ENCODE measurements around the gene C19orf73. TPM values are rescaled to one million over a fixed set of nuclear protein-coding genes. Genes with fewer than 3 reads are reported as not detected.

The C19orf73 gene
- total RNA-seq, 1 experiment from 2014 or later = 2.2 TPM

DNA sequence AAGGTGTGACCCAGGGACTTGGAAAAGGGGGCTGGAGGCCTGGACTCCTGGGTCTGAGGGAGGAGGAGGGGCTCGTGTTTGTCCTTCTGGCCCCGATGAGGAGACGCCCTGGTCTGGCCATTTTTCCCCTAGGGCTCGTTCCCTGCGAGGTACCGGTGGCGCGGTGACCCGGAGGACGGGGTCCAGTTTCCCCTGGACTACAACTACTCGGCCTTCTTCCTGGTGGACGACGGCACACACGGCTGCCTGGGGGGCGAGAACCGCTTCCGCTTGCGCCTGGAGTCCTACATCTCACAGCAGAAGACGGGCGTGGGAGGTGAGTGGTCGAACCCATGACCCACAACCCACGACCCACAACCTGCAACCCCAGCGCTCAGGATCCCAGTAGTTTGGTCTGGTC is 49.5 kb upstream of the C19orf73 start:
- Histone ChIP-seq H3K79me2 (ENCODE audit: insufficient read depth, low read length) (no peaks in the 10 kb centered on the region), H3K27me3 (ENCODE audit: insufficient read depth, low read length) (no peaks in the 10 kb centered on the region), H3K9me3 (ENCODE audit: control insufficient read depth in 1 of 2, insufficient read depth in 1 of 2, low read depth in 1 of 2, low read length in 2 of 2) (no peaks in the 10 kb centered on the region), H3K4me3 (replicated peaks in 1 of 2; ENCODE audit: low read depth in 1 of 2, low read length in 2 of 2) (no peak overlapping the region), H3K9ac (ENCODE audit: low read length) (no peak overlapping the region), H3K27ac (ENCODE audit: low read depth, low read length) (no peak overlapping the region), H3K4me1 (ENCODE audit: control insufficient read depth in 1 of 2, insufficient read depth in 2 of 2, low read length in 2 of 2) (no peaks in the 10 kb centered on the region; a peak in 1 of 4 replicates), H4K20me1 (ENCODE audit: insufficient read depth) (no peaks in the 10 kb centered on the region), H3K36me3 (ENCODE audit: control insufficient read depth in 1 of 2, insufficient read depth in 2 of 2, low read length in 2 of 2) (peaks cover 7 to 14% of the 10 kb centered on the region in 2 experiments), H2AFZ (ENCODE audit: low read depth, low read length, poor library complexity, severe bottlenecking) (no peak overlapping the region), H3K9me2 (ENCODE audit: insufficient read depth) (no peaks in the 10 kb centered on the region), H3K4me2 (ENCODE audit: low read length) (no peak overlapping the region)
- ChIA-PET RAD21 (ENCODE audit: low non-redundant PET in 1 of 2, low total read pairs in 2 of 2, uncharacterized antibody in 2 of 2, unreplicated experiment in 2 of 2) (no interaction called here), POLR2A (no interaction called here), CTCF (no interaction called here)
- ATAC-seq (no peak), DNase-seq (ENCODE audit: low read depth, low spot score) (no peak)
- no TSS peak for BruUV-seq (replicated peaks)
- intact Hi-C loops (cut with micrococcal nuclease) = no loop called here
- TF ChIP-seq EZH2 (IDR thresholded peaks at IDR 0.05) (no peak), EZH2phosphoT487 (IDR thresholded peaks at IDR 0.05; ENCODE audit: borderline replicate concordance) (no peak), POLR2AphosphoS5 (IDR thresholded peaks at IDR 0.05; ENCODE audit: low read depth, low read length) (no peak), JUND (IDR thresholded peaks at IDR 0.05) (no peak), FOSL1 (IDR thresholded peaks at IDR 0.05; ENCODE audit: low read depth) (no peak), ELF1 (IDR thresholded peaks at IDR 0.05; ENCODE audit: borderline replicate concordance, low read depth) (no peak), CBX3 (IDR thresholded peaks at IDR 0.05; ENCODE audit: low read depth) (no peak), POLR2A (IDR thresholded peaks at IDR 0.05; ENCODE audit: borderline replicate concordance, extremely low read depth, insufficient read depth, insufficient read length) (no peak), CEBPB (IDR thresholded peaks at IDR 0.05; ENCODE audit: low read depth) (no peak), TCF7L2 (IDR thresholded peaks at IDR 0.05; ENCODE audit: borderline replicate concordance, extremely low read depth, insufficient read depth, insufficient read length) (no peak), RAD21 (IDR thresholded peaks at IDR 0.05; ENCODE audit: low read depth) (no peak), SRF (IDR thresholded peaks at IDR 0.05; ENCODE audit: low read depth) (no peak), SIN3A (IDR thresholded peaks at IDR 0.05; ENCODE audit: low read depth) (no peak), YY1 (IDR thresholded peaks at IDR 0.05; ENCODE audit: extremely low read depth, insufficient replicate concordance, low read depth, low read length) (no peak), EGR1 (IDR thresholded peaks at IDR 0.05; ENCODE audit: low read depth) (no peak)
- TF ChIP-seq, protein P1, sequence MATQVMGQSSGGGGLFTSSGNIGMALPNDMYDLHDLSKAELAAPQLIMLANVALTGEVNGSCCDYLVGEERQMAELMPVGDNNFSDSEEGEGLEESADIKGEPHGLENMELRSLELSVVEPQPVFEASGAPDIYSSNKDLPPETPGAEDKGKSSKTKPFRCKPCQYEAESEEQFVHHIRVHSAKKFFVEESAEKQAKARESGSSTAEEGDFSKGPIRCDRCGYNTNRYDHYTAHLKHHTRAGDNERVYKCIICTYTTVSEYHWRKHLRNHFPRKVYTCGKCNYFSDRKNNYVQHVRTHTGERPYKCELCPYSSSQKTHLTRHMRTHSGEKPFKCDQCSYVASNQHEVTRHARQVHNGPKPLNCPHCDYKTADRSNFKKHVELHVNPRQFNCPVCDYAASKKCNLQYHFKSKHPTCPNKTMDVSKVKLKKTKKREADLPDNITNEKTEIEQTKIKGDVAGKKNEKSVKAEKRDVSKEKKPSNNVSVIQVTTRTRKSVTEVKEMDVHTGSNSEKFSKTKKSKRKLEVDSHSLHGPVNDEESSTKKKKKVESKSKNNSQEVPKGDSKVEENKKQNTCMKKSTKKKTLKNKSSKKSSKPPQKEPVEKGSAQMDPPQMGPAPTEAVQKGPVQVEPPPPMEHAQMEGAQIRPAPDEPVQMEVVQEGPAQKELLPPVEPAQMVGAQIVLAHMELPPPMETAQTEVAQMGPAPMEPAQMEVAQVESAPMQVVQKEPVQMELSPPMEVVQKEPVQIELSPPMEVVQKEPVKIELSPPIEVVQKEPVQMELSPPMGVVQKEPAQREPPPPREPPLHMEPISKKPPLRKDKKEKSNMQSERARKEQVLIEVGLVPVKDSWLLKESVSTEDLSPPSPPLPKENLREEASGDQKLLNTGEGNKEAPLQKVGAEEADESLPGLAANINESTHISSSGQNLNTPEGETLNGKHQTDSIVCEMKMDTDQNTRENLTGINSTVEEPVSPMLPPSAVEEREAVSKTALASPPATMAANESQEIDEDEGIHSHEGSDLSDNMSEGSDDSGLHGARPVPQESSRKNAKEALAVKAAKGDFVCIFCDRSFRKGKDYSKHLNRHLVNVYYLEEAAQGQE (IDR thresholded peaks at IDR 0.05; ENCODE audit: low read depth) = no peak
- TF ChIP-seq, protein P2, sequence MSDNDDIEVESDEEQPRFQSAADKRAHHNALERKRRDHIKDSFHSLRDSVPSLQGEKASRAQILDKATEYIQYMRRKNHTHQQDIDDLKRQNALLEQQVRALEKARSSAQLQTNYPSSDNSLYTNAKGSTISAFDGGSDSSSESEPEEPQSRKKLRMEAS (IDR thresholded peaks at IDR 0.05) = no peak
- TF ChIP-seq, protein P3, sequence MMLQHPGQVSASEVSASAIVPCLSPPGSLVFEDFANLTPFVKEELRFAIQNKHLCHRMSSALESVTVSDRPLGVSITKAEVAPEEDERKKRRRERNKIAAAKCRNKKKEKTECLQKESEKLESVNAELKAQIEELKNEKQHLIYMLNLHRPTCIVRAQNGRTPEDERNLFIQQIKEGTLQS (IDR thresholded peaks at IDR 0.05) = no peak
